ENCODE measurements around the gene AGO3. TPM values are rescaled to one million over a fixed set of nuclear protein-coding genes. Genes with fewer than 3 reads are reported as not detected.

AGO3 gene
- total RNA-seq, 1 donor from 2014 or later: 33.9 TPM

- no peak for TF ChIP-seq CTCF (IDR thresholded peaks at IDR 0.05)
- no peak for DNase-seq
- intact Hi-C loops (cut with DNase I): no loop called here
Measured at GRCh38 chr1:36106269-36106668, 175.4 kb downstream of the AGO3 start.

GRCh38 chr1:36107394-36107793 lies 176.5 kb downstream of the AGO3 start:
- ATAC-seq (peak; percentile 43 to 49), DNase-seq (peak; percentile 37)
- H3K27me3 ChIP-seq (ENCODE audit: low read depth): no peaks in the 10 kb centered on the region
- intact Hi-C loops (cut with DNase I): no loop called here
- no peak overlapping the region for H3K27ac ChIP-seq
- no peak overlapping the region for H3K4me3 ChIP-seq
- no peaks in the 10 kb centered on the region for H3K36me3 ChIP-seq
- no peaks in the 10 kb centered on the region for H3K9me3 ChIP-seq
- no peaks in the 10 kb centered on the region for H3K4me1 ChIP-seq
- TF ChIP-seq CTCF (IDR thresholded peaks at IDR 0.05): no peak

More at GRCh38 chr1:36106269-36106668, 175.4 kb downstream of the AGO3 start:
- no peak overlapping the region for H3K4me3 ChIP-seq
- no peak overlapping the region for H3K27ac ChIP-seq
- H3K4me1 ChIP-seq: no peaks in the 10 kb centered on the region
- H3K36me3 ChIP-seq: no peaks in the 10 kb centered on the region
- H3K27me3 ChIP-seq (ENCODE audit: low read depth): no peaks in the 10 kb centered on the region
- H3K9me3 ChIP-seq: no peaks in the 10 kb centered on the region
- no peak for ATAC-seq

- H3K27me3 ChIP-seq (ENCODE audit: low read depth): no peaks in the 10 kb centered on the region
- H3K4me1 ChIP-seq: no peaks in the 10 kb centered on the region
- H3K4me3 ChIP-seq: no peak overlapping the region
- H3K36me3 ChIP-seq: no peaks in the 10 kb centered on the region
- intact Hi-C loops (cut with DNase I): no loop called here
- no peak for TF ChIP-seq CTCF (IDR thresholded peaks at IDR 0.05)
- no peak overlapping the region for H3K27ac ChIP-seq
- ATAC-seq: no peak
- DNase-seq: no peak
- H3K9me3 ChIP-seq: no peaks in the 10 kb centered on the region
Measured at GRCh38 chr1:36108314-36108713, 177.4 kb downstream of the AGO3 start.

GRCh38 chr1:36109041-36109679 lies 178.3 kb downstream of the AGO3 start:
- ATAC-seq (peak; percentile 24), DNase-seq (no peak)
- no peak for TF ChIP-seq CTCF (IDR thresholded peaks at IDR 0.05)
- Histone ChIP-seq H3K4me1 (no peaks in the 10 kb centered on the region), H3K36me3 (no peaks in the 10 kb centered on the region), H3K9me3 (no peaks in the 10 kb centered on the region), H3K27ac (no peak overlapping the region), H3K27me3 (ENCODE audit: low read depth) (no peaks in the 10 kb centered on the region), H3K4me3 (no peak overlapping the region)
- intact Hi-C loops (cut with DNase I): no loop called here

- Histone ChIP-seq H3K36me3 (no peaks in the 10 kb centered on the region), H3K27ac (no peak overlapping the region), H3K4me3 (no peak overlapping the region), H3K4me1 (peaks cover 10% of the 10 kb centered on the region), H3K9me3 (no peaks in the 10 kb centered on the region), H3K27me3 (ENCODE audit: low read depth) (no peaks in the 10 kb centered on the region)
- no peak for TF ChIP-seq CTCF (IDR thresholded peaks at IDR 0.05)
- DNase-seq (no peak), ATAC-seq (no peak)
- intact Hi-C loops (cut with DNase I): no loop called here
Measured at GRCh38 chr1:36111151-36111550, 180.2 kb downstream of the AGO3 start.

Data from lower lobe of right lung (tissue), 2 donors.